ENCODE data around the gene HOXA5.

Gene HOXA5

DNA sequence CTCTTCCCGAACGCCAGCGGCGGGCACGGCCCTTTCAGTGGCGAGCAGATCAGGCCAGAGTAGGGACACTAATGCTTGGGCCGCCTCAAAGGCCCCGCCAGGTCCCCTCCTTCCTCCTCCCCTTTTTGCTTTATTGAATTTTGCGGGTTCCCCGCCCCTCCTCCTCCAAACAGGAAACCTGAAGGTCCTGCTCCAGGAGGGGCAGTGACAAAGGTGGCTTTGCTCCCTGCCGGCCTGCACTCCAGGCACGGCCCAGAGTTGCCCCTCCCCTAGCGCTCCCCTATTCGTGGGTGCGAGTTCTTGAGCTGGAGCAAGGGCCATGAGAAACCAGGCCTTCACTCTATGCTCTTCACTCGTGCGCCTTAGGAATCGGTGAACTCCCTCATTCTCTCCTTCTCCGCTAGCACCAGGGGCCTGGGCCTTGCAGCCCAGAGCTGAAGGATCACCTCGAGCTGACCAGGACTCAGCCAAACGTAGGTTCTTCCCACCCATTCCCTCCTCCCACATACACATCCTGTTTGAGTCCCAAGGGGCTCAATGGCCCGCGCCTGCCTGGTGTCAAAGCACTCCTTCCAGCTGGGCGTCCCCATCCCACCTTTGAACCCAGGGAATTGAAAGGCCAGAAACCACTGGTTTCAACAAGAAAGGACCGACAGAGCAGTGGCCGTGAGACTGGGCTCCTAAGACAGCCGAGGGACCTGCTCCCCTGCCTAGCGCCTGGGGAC, 4.7 kb upstream of the HOXA5 start (continued):
- TF ChIP-seq WT1 (tag by site-specific recombination; IDR thresholded peaks at IDR 0.05) (peak; percentile 53), ZNF366 (tag by site-specific recombination; conservative IDR thresholded peaks at IDR 0.05) (peak; percentile 63; the same call in 1 of the 2 replicates), ZFP37 (tag by site-specific recombination; IDR thresholded peaks at IDR 0.05) (no peak), EGR2 (tag by site-specific recombination; IDR thresholded peaks at IDR 0.05; ENCODE audit: low read depth) (peak; percentile 73), ZNF433 (tag by site-specific recombination; IDR thresholded peaks at IDR 0.05; ENCODE audit: low read depth) (no peak), FEZF1 (tag by site-specific recombination; IDR thresholded peaks at IDR 0.05) (peak; percentile 14; the same call in 1 of the 2 replicates), SP7 (tag by site-specific recombination; IDR thresholded peaks at IDR 0.05) (0 out of 2 replicates have a peak, but pooled peaks have one; percentile 17), ZFHX2 (tag by site-specific recombination; conservative IDR thresholded peaks at IDR 0.05) (peak; percentile 87), ZBTB8A (tag by site-specific recombination; IDR thresholded peaks at IDR 0.05) (peak; percentile 57; the same call in 1 of the 2 replicates), ZNF426 (tag by site-specific recombination; IDR thresholded peaks at IDR 0.05) (no peak), GLIS2 (tag by site-specific recombination; IDR thresholded peaks at IDR 0.05) (peak; percentile 60), ZNF174 (tag by site-specific recombination; IDR thresholded peaks at IDR 0.05) (no peak), ZNF335 (tag by site-specific recombination; conservative IDR thresholded peaks at IDR 0.05) (peak; percentile 89), SP3 (tag by site-specific recombination; IDR thresholded peaks at IDR 0.05) (peak; percentile 69), ZNF843 (tag by site-specific recombination; IDR thresholded peaks at IDR 0.05) (no peak), ZBTB17 (tag by site-specific recombination; IDR thresholded peaks at IDR 0.05) (peak; percentile 96), SP2 (tag by site-specific recombination; IDR thresholded peaks at IDR 0.05) (peak; percentile 72), KLF8 (tag by site-specific recombination; IDR thresholded peaks at IDR 0.05) (peak; percentile 36; the same call in 1 of the 2 replicates), ZNF341 (tag by site-specific recombination; IDR thresholded peaks at IDR 0.05; ENCODE audit: low read depth) (peak; percentile 80), ZNF707 (tag by site-specific recombination; IDR thresholded peaks at IDR 0.05) (no peak), ZXDB (tag by site-specific recombination; IDR thresholded peaks at IDR 0.05) (peak; percentile 24; the same call in 1 of the 2 replicates), REPIN1 (tag by site-specific recombination; IDR thresholded peaks at IDR 0.05; ENCODE audit: low read depth) (no peak), ZFP69B (tag by site-specific recombination; IDR thresholded peaks at IDR 0.05) (peak; percentile 31; the same call in 1 of the 2 replicates)
- TF ChIP-seq, protein P1, sequence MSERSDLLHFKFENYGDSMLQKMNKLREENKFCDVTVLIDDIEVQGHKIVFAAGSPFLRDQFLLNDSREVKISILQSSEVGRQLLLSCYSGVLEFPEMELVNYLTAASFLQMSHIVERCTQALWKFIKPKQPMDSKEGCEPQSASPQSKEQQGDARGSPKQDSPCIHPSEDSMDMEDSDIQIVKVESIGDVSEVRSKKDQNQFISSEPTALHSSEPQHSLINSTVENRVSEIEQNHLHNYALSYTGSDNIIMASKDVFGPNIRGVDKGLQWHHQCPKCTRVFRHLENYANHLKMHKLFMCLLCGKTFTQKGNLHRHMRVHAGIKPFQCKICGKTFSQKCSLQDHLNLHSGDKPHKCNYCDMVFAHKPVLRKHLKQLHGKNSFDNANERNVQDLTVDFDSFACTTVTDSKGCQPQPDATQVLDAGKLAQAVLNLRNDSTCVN (tag by site-specific recombination; optimal IDR thresholded peaks at IDR 0.05), result peak; percentile 62
- TF ChIP-seq, protein P2, sequence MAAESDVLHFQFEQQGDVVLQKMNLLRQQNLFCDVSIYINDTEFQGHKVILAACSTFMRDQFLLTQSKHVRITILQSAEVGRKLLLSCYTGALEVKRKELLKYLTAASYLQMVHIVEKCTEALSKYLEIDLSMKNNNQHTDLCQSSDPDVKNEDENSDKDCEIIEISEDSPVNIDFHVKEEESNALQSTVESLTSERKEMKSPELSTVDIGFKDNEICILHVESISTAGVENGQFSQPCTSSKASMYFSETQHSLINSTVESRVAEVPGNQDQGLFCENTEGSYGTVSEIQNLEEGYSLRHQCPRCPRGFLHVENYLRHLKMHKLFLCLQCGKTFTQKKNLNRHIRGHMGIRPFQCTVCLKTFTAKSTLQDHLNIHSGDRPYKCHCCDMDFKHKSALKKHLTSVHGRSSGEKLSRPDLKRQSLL (tag by site-specific recombination; IDR thresholded peaks at IDR 0.05), result peak; percentile 80; the same call in 1 of the 2 replicates
- TF ChIP-seq, protein P3, sequence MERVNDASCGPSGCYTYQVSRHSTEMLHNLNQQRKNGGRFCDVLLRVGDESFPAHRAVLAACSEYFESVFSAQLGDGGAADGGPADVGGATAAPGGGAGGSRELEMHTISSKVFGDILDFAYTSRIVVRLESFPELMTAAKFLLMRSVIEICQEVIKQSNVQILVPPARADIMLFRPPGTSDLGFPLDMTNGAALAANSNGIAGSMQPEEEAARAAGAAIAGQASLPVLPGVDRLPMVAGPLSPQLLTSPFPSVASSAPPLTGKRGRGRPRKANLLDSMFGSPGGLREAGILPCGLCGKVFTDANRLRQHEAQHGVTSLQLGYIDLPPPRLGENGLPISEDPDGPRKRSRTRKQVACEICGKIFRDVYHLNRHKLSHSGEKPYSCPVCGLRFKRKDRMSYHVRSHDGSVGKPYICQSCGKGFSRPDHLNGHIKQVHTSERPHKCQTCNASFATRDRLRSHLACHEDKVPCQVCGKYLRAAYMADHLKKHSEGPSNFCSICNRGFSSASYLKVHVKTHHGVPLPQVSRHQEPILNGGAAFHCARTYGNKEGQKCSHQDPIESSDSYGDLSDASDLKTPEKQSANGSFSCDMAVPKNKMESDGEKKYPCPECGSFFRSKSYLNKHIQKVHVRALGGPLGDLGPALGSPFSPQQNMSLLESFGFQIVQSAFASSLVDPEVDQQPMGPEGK (tag by site-specific recombination; IDR thresholded peaks at IDR 0.05), result peak; percentile 82
- TF ChIP-seq, protein P4, sequence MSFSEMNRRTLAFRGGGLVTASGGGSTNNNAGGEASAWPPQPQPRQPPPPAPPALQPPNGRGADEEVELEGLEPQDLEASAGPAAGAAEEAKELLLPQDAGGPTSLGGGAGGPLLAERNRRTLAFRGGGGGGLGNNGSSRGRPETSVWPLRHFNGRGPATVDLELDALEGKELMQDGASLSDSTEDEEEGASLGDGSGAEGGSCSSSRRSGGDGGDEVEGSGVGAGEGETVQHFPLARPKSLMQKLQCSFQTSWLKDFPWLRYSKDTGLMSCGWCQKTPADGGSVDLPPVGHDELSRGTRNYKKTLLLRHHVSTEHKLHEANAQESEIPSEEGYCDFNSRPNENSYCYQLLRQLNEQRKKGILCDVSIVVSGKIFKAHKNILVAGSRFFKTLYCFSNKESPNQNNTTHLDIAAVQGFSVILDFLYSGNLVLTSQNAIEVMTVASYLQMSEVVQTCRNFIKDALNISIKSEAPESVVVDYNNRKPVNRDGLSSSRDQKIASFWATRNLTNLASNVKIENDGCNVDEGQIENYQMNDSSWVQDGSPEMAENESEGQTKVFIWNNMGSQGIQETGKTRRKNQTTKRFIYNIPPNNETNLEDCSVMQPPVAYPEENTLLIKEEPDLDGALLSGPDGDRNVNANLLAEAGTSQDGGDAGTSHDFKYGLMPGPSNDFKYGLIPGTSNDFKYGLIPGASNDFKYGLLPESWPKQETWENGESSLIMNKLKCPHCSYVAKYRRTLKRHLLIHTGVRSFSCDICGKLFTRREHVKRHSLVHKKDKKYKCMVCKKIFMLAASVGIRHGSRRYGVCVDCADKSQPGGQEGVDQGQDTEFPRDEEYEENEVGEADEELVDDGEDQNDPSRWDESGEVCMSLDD (tag by site-specific recombination; IDR thresholded peaks at IDR 0.05), result peak; percentile 49
- TF ChIP-seq, protein P5, sequence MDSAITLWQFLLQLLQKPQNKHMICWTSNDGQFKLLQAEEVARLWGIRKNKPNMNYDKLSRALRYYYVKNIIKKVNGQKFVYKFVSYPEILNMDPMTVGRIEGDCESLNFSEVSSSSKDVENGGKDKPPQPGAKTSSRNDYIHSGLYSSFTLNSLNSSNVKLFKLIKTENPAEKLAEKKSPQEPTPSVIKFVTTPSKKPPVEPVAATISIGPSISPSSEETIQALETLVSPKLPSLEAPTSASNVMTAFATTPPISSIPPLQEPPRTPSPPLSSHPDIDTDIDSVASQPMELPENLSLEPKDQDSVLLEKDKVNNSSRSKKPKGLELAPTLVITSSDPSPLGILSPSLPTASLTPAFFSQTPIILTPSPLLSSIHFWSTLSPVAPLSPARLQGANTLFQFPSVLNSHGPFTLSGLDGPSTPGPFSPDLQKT (IDR thresholded peaks at IDR 0.05; ENCODE audit: borderline replicate concordance, low read depth, low read length), result no peak
- TF ChIP-seq, protein P6, sequence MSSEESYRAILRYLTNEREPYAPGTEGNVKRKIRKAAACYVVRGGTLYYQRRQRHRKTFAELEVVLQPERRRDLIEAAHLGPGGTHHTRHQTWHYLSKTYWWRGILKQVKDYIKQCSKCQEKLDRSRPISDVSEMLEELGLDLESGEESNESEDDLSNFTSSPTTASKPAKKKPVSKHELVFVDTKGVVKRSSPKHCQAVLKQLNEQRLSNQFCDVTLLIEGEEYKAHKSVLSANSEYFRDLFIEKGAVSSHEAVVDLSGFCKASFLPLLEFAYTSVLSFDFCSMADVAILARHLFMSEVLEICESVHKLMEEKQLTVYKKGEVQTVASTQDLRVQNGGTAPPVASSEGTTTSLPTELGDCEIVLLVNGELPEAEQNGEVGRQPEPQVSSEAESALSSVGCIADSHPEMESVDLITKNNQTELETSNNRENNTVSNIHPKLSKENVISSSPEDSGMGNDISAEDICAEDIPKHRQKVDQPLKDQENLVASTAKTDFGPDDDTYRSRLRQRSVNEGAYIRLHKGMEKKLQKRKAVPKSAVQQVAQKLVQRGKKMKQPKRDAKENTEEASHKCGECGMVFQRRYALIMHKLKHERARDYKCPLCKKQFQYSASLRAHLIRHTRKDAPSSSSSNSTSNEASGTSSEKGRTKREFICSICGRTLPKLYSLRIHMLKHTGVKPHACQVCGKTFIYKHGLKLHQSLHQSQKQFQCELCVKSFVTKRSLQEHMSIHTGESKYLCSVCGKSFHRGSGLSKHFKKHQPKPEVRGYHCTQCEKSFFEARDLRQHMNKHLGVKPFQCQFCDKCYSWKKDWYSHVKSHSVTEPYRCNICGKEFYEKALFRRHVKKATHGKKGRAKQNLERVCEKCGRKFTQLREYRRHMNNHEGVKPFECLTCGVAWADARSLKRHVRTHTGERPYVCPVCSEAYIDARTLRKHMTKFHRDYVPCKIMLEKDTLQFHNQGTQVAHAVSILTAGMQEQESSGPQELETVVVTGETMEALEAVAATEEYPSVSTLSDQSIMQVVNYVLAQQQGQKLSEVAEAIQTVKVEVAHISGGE (tag by site-specific recombination; conservative IDR thresholded peaks at IDR 0.05; ENCODE audit: low read depth), result peak; percentile 32; the same call in 1 of the 2 replicates
